Stimulated activated naive CD4-positive, alpha-beta T cell (primary cell): ENCODE data around the gene SLC6A6.

Experiments
- DNase-seq, 6 experiments: peaks; one replicate each; lab custom pipeline; 2025; lab: John Stamatoyannopoulos, UW

Gene SLC6A6

DNA sequence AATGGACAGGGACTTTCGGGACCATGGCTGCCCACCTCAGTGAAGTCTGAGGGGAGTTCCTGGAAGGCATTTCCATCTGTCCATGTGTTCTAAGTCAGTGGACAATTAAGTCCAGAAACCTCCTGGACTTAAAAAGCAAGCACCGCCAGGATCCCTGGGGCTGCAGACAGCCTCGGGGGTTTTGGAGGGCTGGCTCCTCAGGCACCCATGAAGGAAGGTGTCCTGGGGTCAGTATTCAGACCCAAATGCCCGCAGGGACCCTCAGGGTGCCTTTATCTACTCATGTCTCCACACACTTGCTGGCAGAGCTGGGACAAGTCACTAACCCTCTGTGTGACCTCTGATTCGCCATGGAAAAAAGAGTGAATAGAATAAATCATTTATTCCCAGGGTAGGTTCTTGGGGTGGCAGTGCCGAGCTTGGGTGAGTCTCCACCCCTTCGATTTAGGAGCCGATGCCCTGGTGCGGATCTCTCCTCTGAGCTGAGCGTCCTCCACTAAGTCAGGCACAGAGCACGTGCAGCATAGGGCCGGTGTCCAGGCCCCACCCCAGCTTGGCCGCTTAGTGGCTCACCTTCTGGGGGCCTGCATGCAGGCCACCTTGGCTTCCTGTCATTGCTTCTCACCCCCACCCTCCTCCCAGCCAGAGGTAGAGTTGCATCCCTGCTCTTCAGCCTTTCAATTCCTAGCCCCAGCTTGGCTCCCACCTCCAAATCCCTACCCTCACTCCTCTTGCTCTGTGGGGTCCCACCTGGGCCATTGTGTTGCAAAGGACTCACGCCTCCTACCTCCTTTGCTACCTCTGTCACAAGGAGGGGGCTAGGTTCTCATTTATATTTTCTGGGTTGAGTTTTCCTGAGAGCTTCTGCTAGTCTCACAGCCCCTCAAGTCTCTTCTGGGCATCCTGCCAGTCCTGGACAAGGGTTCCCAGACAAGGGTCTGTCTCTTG, 19.9 kb downstream of the SLC6A6 start:
- no peak for DNase-seq

DNA sequence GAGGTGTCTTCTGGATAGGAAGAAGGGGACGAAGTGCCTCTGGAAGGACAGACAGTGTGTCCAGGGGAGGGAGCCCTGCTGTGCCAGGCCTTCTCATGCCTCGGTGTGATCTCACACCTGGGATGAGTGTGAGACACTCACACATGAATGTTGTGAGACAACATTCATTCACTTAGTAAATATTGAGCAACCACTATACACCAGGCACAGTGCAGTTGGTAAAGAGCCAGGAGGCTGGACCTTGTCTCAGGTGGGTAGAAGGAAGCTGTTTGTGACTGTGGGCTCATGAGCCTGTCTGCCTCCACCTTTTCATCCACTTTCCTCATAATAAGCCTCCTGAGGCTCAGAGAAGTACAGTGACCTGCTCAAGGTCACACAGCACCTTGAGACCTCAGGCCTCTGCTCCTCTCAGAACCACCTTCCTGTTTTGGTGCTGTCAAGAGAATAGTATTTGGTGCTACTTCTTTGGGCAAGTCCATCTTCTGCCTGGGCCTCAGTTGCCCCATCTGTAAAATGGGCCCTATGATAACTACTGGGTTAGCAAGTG, 20.9 kb downstream of the SLC6A6 start:
- no peak for DNase-seq

DNA sequence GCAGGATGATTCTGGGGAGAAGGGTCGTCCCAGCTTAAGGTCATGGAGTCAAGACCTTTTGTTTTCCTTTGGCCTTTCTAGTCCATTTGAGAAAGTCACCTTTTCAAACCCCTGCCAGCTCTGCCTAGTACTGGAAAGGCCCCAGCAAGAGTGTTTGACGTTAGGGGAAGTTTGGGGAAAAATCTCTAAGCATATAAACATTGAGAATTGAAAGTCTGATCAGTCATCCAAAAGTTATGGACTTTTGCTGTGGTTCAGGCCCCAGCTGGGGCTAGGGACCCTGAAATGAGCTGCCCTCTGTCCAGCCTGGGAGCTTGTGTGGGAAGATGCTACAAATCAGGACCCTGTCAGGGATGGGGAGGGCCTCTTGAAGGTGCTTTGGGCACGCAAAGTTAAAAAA, 21.6 kb downstream of the SLC6A6 start:
- DNase-seq = no peak

DNA sequence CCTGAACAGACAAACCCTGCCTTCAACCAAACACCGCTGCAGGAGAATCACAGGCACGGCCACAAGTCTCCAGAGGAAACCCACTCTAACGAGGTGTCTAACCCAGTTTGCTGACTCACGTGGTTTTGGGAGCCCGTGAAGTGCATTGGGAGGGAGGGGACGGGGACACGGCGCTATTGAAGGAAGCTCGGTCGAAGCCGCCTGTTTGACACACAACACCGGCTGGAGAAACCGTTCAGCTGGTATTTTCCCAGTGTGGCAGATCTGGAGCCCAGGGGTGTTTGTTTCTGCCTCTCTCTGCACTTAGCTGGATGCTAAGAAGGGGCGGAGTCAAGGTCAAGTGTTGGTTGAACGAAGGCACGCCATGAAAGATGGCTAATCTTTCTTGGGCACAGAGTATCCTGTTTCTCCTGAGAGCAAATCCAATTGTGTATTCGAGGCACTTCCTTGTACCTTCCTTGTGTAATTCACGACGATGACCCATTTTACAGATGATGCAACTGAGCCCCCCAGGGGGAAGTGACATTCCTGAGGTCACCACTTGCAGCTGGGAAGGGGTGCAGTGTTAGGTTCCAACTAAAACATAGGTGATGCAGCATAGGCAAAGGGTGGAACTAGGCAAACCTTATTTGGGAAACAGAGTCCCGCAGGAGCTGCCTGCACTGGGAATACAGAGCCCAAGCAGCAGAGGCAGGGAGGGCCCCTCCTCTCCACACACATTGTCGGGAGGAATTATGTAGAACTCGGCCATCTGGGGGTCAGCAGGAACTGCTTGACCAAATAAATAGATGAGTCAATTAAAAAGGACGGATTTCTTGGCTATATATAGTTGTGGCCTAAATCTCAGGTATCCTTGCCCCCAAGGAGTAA, 22.5 kb downstream of the SLC6A6 start:
- DNase-seq = no peak

DNA sequence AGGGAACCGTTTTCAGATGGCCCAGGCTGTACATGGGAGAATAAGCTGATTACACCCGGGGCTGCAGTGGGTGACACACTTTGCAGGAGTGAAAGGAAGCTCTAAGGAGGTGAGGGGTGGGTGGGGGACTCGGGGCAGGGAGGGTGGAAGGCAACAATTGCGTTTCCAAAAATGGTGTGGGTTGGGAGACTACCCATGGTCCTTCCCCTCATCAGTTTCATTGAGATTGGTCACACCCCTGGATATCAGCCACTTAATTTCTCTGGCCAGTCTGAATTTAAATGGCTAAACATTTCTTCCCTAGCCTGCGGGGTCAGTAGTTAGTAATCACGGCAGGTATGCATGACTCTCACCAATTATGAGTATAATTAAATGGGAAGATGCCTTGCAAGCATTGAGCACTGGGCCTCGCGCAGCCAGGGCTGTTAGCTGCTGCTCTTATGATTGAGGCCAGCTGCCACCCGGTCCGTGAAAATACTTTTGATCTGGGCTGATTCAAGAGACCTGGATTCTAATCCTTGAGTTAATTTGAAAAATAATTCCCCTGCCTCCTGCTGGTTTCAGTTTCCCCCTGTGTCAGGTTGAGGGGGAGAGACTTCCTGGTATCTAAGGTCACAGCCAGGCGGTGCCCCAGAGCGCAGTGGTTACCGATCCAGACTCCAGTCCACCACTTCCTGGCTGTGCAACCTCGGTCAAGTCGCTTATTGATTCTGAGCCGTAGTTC, 23.3 kb downstream of the SLC6A6 start:
- peak in 4 of 6 experiments; percentile 12 to 25 (median 16) for DNase-seq

DNA sequence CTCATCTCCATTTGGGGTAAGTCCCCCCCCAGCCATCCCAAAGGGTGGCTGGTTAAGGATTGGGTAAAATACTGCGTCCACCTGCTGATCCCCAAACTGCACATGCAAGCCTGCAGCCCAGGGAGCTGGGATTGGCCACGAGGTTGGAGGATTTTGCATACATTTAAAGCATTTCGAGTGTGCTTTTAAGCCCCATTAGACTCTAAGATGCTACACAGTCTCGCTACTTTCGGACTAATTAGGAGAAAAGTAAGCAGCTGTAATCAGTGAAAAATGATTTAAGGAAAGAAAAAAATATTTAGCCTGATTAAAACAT, 23.9 kb downstream of the SLC6A6 start:
- DNase-seq = no peak

DNA sequence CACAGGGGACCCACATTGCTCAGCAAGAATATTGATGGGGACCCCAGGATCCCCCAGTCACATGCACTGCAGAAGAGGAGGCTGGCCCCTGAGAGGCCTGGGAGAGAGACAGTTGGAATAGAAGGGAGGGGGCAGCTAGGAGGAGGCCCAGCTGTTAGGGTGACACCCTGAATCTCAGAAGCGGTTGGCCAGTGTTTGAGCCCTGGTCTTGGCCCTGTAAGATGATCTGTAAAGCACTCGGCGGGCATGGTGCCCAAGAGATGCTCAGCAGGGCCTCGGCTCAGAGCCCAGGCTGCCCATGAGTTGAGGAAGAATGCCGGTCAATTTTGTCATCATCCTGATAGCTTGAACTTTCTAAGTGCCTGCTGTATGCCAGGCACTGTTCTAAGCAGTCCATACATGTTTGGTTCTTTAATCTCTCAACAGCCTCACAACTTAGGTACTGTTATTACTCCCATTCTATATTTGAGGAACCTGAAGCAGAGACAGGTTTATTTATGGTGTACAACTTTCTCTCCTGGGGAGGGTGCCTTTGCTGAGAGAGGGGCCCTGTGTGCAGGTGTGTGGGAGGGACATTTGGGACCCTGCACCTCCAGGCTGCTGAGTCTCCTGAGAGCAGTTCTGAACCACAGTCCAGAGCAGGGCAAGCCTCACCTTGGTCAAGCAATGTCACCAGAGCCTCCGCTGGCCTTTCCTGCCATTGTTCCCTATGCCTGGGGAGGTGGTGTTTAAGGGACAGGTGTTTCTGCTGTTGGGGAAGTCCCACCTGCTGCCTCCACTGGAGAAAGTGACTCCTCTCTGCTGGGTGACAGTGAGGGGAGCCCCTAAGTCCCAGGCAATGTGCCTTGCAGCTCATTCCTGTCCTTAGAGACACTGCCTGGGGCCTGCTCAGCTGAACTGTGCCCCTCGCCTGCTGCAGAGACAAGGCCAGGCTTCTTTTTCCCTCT, 26.0 kb downstream of the SLC6A6 start:
- no peak for DNase-seq

DNA sequence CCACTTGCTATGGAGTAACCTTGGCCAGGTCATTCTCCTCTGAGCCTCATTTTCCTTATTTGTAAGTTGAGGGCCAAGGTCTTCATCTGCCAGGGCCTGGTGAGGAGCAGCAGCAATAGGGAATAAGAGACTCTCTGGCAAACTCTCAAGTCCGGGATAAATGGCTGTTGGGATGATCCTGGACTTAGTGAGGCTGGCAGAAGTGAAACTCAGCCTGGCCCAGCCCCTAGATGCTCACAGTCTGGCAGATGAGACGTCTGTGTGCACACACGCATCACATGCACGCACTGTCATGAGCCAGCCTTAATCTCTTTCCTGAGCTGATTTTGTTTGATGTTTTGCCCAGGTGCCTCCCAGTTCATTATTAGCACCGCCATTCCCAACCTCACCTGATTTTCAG, 26.8 kb downstream of the SLC6A6 start:
- DNase-seq = no peak

DNA sequence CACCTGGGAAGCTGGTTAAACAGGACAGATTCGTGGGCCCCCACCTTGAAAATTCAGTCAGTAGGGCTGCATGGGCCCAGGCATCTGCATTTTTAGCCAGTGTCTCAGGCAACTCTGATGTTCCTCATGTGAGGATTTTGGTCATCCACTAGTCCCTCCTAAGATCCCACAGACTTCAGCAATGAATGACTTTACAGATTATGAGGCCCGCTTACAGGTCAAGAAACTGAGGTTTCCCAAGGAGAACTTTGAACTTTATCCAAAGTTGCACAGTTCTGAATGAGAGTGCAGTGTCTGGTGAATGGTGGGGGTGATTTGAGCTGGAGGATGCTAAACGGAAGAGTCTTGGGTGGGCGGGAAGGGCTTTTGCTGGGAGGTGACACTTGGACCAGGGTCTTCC, 27.2 kb downstream of the SLC6A6 start:
- DNase-seq = no peak

DNA sequence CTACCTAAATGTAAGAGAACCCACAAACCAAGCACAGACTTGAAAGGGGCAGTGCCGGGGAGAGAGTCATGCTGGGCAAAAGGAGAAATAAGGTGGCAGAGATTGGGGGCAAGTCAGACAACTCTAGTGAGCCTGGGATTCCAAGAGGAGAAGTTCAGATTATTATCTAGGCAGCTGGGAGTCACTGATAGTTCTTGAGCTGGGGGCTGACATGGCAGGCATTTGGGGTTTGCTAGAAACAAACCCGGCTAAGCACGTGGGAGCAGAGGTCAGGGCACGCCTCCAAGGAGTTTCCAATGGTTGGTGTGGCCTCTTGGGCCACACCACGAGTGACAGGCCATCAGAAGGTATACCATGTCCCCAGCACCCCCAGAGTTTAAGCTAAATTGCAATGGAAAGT, 27.6 kb downstream of the SLC6A6 start:
- no peak for DNase-seq

DNA sequence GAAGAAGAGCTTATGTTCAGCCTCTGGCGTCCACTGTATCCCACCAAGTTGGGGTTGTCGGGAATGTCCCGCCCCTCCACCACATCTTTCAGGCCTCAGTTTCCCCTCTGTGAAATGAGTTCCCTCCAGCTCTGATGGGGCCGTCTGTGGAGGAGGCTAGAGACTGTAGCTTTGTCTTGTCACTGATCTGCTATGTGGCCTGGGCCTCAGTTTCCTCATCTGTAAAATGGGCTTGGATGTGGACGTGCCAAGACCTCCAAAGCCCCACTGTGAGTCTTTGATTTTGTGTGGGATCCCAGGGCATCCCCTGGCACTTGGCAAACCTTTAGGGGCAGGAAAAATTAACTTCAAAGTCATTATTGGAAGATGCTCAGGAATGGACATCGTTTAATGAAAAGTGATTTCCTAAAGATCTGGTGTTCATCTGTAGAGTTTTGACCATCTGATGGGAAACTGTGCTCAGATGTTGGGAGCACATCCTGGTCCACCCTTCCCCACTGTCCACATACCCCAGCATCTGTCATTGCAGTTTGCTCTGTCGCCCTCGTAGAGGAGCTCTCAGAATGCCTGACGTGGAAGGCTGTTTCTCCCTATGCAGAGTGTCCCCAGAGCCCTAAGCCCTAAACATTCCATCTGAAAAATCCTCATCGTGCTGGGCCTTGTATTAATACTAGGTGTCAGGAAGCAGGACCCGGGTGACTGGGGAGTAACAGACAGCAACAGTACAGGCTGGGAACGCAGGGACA, 28.5 kb downstream of the SLC6A6 start:
- peak in 1 of 6 experiments; percentile 34 for DNase-seq

DNA sequence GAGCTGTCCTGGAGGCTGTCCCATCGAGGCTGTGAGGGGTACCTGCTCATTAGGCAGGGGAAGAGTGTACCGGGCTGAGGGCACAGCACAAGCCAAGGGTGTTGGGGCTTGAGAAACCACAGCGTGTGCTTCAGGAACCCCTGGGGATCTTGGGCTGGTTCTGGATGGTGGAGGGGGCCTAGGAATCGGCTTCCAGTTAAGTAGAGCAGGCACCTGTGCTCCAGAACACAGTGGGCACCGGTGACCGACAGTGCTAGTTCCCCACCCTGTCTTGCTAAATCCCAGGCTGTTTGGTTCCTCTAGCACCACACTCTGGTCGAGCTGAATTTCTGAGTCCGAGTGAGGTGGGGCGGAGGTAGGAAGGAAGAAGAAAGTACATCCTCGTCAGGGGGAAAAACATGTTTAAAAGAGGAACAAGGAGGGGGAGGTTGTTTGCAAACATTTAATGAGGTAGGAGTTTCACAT, 29.1 kb downstream of the SLC6A6 start:
- DNase-seq = peak in 1 of 6 experiments; percentile 39

DNA sequence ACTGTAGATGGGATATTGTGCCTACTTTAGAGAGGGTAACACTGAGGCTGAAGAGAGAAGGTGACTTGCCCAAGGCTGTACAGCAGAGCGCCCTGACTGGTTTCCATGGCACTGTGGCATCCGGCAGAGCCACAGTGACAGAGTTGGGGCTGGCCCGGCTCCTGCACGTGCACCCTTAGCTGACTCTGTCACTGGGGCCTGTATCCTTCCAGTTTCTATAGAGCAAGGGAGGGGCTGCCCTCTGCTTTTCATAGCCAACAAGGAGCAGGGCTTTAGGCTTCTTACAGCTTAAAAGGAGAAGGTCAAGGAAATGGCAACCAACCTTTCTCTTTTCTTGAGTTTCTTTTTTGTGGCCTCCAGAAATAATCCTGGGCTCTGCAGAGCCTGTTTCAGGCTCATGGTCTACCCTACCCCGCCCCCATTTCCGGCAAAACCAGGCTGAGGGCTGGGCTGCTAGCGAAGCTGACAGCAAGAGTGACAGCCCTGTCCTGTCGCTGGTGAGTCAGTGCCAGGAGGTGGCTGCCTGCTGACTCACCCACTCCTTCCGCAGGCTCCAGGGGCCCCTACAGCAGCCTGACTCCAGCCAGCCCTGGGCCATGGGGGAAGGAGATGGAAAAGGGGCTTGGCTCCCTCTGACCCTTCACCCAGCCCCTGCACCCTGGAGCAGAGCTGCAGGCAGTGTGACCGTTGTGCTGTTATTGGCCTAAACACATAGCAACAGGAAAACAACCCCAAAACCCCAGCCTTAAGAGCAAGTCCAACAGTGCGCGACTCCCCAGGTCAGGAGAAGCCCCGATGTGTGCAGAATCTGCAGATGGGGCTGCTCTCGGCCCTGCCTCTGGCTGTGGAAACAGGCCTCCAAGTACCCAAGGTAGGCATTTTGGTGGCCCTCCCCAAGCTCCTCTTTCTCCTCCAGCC, 29.8 kb downstream of the SLC6A6 start:
- peak; percentile 81 to 95 (median 88) for DNase-seq

DNA sequence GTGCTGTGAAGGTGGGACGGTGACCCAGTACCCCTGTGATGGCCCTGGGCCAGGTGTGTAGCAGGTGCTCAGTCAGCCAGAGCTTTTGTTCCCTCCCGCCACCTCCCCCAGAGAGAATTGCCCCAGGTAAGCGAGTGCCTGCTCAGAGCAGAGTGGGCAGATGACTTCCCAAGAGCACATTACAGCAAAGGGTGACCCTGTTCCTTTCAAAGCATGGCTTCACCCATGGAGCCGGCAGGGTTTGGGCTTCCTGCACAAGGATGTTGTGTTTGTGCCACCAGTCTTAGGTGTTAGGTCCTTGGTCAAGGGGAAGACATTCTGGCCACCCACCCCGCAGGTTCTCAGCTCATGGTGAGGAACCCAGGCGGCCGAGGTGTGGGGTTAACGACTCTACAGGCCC, 30.7 kb downstream of the SLC6A6 start:
- no peak for DNase-seq

DNA sequence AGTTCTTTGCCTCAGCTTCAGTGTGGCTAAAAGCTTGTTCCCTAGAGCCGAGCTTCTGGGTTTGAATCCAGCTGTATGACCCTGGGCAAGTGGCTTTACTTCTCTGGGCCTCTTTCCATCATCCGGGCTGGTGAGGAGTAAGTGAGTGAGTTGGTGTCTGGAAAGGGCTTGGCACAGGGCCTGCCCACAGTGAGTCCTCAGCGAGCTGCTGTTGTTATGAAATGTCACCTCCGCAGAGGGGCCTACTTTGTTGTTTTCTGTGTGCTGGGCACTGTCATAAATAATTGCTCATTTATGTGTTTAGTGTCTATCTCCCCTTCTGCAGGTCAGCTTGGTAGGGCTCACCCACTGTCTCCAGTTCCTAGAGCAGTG, 31.7 kb downstream of the SLC6A6 start:
- DNase-seq = no peak

DNA sequence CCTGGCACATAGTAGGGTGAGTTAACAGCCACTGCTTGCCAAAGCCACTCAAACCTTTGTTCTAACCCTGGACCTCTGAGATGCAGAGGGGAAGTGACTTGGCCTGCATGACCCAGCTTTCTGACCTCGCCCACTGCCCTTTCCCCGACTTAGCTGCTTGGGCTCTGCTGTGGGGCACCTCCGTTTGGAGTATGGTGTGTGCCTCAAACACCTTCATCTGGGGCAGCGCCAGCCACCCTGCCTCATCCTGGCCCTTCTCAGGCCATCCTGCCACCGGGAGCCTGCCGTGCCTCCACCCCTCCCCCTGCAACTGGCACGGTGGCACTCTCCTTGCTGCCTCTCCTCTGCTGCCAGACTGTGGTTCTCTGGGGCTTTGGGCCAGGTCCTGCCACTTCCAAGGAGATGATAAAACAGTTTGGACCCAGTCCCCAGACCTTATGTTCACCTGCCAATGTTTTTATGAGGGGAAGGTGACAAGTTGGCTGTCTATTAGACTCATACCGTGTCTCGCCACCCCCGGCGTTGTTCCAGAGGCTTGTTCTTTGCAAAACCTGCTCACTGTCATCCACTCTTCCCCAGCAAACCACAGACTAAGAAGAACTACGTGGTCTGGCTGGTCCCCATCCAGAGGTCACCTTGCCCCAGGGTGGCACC, 32.2 kb downstream of the SLC6A6 start:
- DNase-seq = no peak

DNA sequence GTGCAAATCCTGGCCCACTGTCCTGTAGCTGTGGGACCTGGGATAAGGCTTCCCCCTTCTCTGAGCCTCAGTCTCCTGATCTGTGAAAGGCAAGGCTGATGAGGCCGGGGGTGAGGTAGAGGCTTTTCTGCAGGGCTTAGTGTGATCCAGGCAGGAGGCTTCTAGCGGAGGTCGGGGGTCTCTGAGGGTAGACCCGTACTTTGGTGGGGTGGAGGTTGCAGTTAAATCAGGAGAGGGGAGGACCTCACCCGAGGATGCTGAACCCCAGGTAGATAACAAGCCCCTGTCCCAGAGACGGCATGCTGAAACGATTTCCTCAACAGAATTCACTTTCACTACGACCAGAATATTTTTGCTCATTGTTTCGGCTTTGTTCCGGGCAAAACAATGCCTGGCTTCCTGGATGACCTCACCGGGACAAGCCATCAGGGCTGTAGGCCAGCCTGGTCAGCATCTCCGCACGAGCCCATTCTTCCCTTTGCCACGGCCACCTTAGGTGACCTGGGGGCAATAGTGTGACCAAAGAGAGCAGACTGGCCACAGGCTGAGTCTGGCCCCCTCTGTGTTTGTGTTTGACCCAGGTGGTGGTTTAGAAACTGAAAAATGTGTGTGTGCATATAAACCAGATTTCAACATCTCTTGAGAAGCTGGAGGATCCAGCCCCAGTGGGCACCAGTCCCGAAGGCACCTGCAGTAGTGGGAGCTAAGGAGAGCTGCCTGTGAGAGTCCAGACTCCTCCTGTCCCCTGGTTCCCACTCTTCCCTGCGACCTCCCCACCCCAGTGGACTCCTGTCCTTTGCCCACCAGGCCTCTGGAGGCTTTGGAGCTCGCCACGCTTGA, 33.0 kb downstream of the SLC6A6 start:
- DNase-seq = no peak

DNA sequence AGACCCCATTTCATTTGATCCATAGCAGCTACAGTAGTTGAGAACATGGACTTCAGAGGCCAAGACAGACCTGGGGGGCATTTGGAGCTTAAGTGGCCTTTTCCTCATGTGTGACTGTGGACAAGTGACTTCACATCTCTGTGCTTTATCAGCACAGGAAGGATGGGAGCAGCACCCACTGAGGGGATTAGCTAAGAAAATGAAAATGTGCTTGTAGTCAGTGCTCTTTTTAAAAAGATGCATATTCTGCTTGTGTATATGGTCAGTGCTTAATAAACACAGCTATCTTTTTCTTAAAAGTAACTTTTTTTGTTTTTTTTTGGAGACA, 34.5 kb downstream of the SLC6A6 start:
- no peak for DNase-seq
